CD4-positive, alpha-beta T cell treated with Interferon gamma for 1 hour (primary cell): Measurements from ENCODE around the gene LYZ.
"Not testable (repeated sequence)": the region's sequence is repeated elsewhere in the genome, so short reads cannot be mapped to it uniquely, and the experiment has no call there.

ENCODE experiments used
- DNase-seq: peaks from one replicate; pipeline ENCODE4 v3.0.0-alpha.2; 2020

Gene LYZ

GRCh38 chr12:69348162-69348938 lies at the start of gene LYZ:
Gene LYZ (plus strand): TSS chr12:69348381. CDS start chr12:69348409, 28 bp downstream.
- DNase-seq: peak; percentile 57

GRCh38 chr12:69298947-69299346 lies 49.2 kb upstream of the LYZ start:
- no peak for DNase-seq

GRCh38 chr12:69304284-69304683 lies 43.9 kb upstream of the LYZ start:
- DNase-seq: no peak

GRCh38 chr12:69309461-69309860 lies 38.7 kb upstream of the LYZ start:
- no peak for DNase-seq

GRCh38 chr12:69313209-69313608 lies 35.0 kb upstream of the LYZ start:
- no peak for DNase-seq

GRCh38 chr12:69316784-69317183 lies 31.4 kb upstream of the LYZ start:
- DNase-seq: not testable (repeated sequence)

- not testable (repeated sequence) for DNase-seq
Observed at GRCh38 chr12:69317233-69317632, 30.9 kb upstream of the LYZ start.

- no peak for DNase-seq
Observed at GRCh38 chr12:69318225-69318624, 30.0 kb upstream of the LYZ start.

- no peak for DNase-seq
Observed at GRCh38 chr12:69321351-69321750, 26.8 kb upstream of the LYZ start.

- no peak for DNase-seq
Observed at GRCh38 chr12:69324797-69325466, 23.2 kb upstream of the LYZ start.

- DNase-seq: no peak
Observed at GRCh38 chr12:69328426-69328825, 19.8 kb upstream of the LYZ start.

GRCh38 chr12:69329669-69330428 lies 18.3 kb upstream of the LYZ start:
- peak; percentile 62 for DNase-seq

GRCh38 chr12:69330475-69331473 lies 17.4 kb upstream of the LYZ start:
- peak; percentile 57 for DNase-seq

GRCh38 chr12:69331519-69331908 lies 16.7 kb upstream of the LYZ start:
- no peak for DNase-seq

GRCh38 chr12:69331909-69332684 lies 16.1 kb upstream of the LYZ start:
- DNase-seq: no peak

GRCh38 chr12:69332815-69333358 lies 15.3 kb upstream of the LYZ start:
- DNase-seq: no peak

- DNase-seq: no peak
Observed at GRCh38 chr12:69334158-69334557, 14.0 kb upstream of the LYZ start.

- DNase-seq: no peak
Observed at GRCh38 chr12:69337311-69338090, 10.7 kb upstream of the LYZ start.

GRCh38 chr12:69338120-69338859 lies 9.9 kb upstream of the LYZ start:
- no peak for DNase-seq

- DNase-seq: no peak
Observed at GRCh38 chr12:69338936-69339335, 9.2 kb upstream of the LYZ start.
